Erythroblast (primary cell): ENCODE data around the gene GSDME.

ENCODE experiments used
- GATA1 ChIP-seq: IDR thresholded peaks from 2 replicates; pipeline ENCODE4 v1.6.1; 2011; ENCODE audit warnings: low read depth, mild to moderate bottlenecking, control low read depth, low read length, moderate library complexity
- POLR2A ChIP-seq: IDR thresholded peaks from 2 replicates; pipeline ENCODE4 v1.6.1; 2011; ENCODE audit warnings: mild to moderate bottlenecking, low read length

DNA sequence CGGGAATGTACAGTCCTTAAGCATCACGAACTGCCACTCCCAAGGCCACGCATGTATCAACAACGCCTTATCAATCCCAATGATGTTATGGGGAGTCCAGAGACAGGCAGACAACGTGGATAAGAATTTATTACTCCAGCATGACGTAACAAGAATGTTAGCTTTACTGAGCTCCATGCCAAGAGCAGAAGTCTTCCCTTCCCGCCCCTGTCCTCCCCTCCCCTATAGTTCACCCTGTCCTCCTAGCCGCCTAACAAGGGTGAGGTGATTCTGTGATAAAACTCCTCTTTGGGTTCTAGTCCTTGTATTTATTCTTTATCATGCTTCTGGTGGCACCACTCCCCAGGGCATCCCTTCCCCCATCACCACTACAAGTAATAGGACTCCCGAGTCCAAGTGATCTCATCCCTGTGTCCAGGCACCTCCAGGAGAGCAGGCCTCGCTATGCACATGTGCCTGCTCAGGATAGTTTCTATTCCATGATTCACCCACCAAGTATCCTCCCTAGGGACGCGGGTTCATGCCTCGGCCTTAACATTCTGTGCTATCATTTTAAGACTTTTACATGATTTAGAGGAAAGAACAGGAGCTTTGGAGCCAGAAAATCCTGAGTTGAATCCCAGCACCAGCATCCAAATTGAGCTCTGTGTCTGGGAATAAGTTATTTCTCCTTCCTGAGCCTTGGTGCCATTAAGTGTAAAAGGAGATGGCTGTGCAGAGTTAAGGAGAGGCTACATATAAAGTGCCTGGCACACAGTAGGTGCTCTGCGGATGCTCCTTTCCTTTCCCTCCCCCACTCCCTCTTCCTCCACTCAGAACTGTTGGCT is 15.4 kb downstream of the GSDME start:
- no peak for TF ChIP-seq POLR2A
- no peak for TF ChIP-seq GATA1
